ENCODE measurements around the gene MCM6. TPM values are rescaled to one million over a fixed set of nuclear protein-coding genes. Genes with fewer than 3 reads are reported as not detected.
"Not testable (repeated sequence)": the region's sequence is repeated elsewhere in the genome, so short reads cannot be mapped to it uniquely, and the experiment has no call there.

MCM6 gene
- total RNA-seq, 1 donor from 2014 or later: 11.1 TPM

- Histone ChIP-seq H3K27me3 (ENCODE audit: control insufficient read depth, insufficient read depth, low read length) (no peaks in the 10 kb centered on the region), H3K36me3 (ENCODE audit: control insufficient read depth, insufficient read depth, low read length) (no peaks in the 10 kb centered on the region), H3K4me3 (ENCODE audit: low read depth, low read length) (no peak overlapping the region)
- DNase-seq (ENCODE audit: low read depth): no peak
- no peak for TF ChIP-seq CTCF (IDR thresholded peaks at IDR 0.05; ENCODE audit: insufficient read depth, low read length, poor library complexity, severe bottlenecking)
Measured at GRCh38 chr2:135894930-135895329, 18.7 kb upstream of the MCM6 start.

- Histone ChIP-seq H3K27me3 (ENCODE audit: control insufficient read depth, insufficient read depth, low read length) (no peaks in the 10 kb centered on the region), H3K36me3 (ENCODE audit: control insufficient read depth, insufficient read depth, low read length) (no peaks in the 10 kb centered on the region), H3K4me3 (ENCODE audit: low read depth, low read length) (no peak overlapping the region)
- TF ChIP-seq CTCF (IDR thresholded peaks at IDR 0.05; ENCODE audit: insufficient read depth, low read length, poor library complexity, severe bottlenecking): no peak
- DNase-seq (ENCODE audit: low read depth): no peak
Measured at GRCh38 chr2:135893374-135893794, 17.1 kb upstream of the MCM6 start.

GRCh38 chr2:135890835-135891234 is 14.6 kb upstream of the MCM6 start:
- no peak for TF ChIP-seq CTCF (IDR thresholded peaks at IDR 0.05; ENCODE audit: insufficient read depth, low read length, poor library complexity, severe bottlenecking)
- no peaks in the 10 kb centered on the region for H3K36me3 ChIP-seq (ENCODE audit: control insufficient read depth, insufficient read depth, low read length)
- DNase-seq (ENCODE audit: low read depth): no peak
- H3K27me3 ChIP-seq (ENCODE audit: control insufficient read depth, insufficient read depth, low read length): no peaks in the 10 kb centered on the region
- H3K4me3 ChIP-seq (ENCODE audit: low read depth, low read length): no peak overlapping the region

GRCh38 chr2:135890149-135890548 is 13.9 kb upstream of the MCM6 start:
- no peak for DNase-seq (ENCODE audit: low read depth)
- Histone ChIP-seq H3K27me3 (ENCODE audit: control insufficient read depth, insufficient read depth, low read length) (no peaks in the 10 kb centered on the region), H3K36me3 (ENCODE audit: control insufficient read depth, insufficient read depth, low read length) (no peaks in the 10 kb centered on the region), H3K4me3 (ENCODE audit: low read depth, low read length) (no peak overlapping the region)
- no peak for TF ChIP-seq CTCF (IDR thresholded peaks at IDR 0.05; ENCODE audit: insufficient read depth, low read length, poor library complexity, severe bottlenecking)

GRCh38 chr2:135888587-135888986 is 12.3 kb upstream of the MCM6 start:
- not testable (repeated sequence) for H3K4me3 ChIP-seq (ENCODE audit: low read depth, low read length); H3K27me3 ChIP-seq (ENCODE audit: control insufficient read depth, insufficient read depth, low read length); H3K36me3 ChIP-seq (ENCODE audit: control insufficient read depth, insufficient read depth, low read length); DNase-seq (ENCODE audit: low read depth)

GRCh38 chr2:135885709-135886108 is 9.5 kb upstream of the MCM6 start:
- Histone ChIP-seq H3K27me3 (ENCODE audit: control insufficient read depth, insufficient read depth, low read length) (no peaks in the 10 kb centered on the region), H3K36me3 (ENCODE audit: control insufficient read depth, insufficient read depth, low read length) (no peaks in the 10 kb centered on the region), H3K4me3 (ENCODE audit: low read depth, low read length) (no peak overlapping the region)
- no peak for TF ChIP-seq CTCF (IDR thresholded peaks at IDR 0.05; ENCODE audit: insufficient read depth, low read length, poor library complexity, severe bottlenecking)
- DNase-seq (ENCODE audit: low read depth): no peak
